ENCODE measurements around the gene STK17B.

STK17B gene

GRCh38 chr2:196183528-196184231 is 12.3 kb upstream of the STK17B start:
- DNase-seq, result peak; percentile 60

- no peak for DNase-seq
Measured at GRCh38 chr2:196183172-196183473, 11.7 kb upstream of the STK17B start.

GRCh38 chr2:196182439-196183171 is 11.2 kb upstream of the STK17B start:
- peak; percentile 73 for DNase-seq

GRCh38 chr2:196181484-196181883 is 10.1 kb upstream of the STK17B start:
- no peak for DNase-seq

- no peak for DNase-seq
Measured at GRCh38 chr2:196177124-196177523, 5.7 kb upstream of the STK17B start.

GRCh38 chr2:196176142-196176738 is 4.9 kb upstream of the STK17B start:
- no peak for DNase-seq

DNA sequence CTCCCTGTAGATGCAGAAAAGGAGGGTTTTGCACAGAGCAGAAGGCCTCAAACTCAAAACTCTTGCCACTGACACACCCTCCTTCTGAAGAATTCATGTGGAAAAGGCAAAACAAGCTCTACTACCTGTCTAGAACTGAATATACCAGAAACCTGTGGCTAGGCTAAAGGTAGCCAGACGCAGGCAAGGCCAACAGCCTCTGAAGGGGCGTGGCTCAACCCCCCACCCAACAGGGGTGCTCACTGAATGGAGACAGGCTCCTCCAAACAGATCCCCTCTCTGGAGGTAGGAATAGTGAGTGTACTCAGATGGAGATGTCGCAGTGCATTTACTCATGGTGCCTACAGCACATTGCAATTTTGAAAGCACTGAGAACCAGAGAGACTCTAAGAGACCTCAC is 3.0 kb upstream of the STK17B start:
- no peak for DNase-seq

DNA sequence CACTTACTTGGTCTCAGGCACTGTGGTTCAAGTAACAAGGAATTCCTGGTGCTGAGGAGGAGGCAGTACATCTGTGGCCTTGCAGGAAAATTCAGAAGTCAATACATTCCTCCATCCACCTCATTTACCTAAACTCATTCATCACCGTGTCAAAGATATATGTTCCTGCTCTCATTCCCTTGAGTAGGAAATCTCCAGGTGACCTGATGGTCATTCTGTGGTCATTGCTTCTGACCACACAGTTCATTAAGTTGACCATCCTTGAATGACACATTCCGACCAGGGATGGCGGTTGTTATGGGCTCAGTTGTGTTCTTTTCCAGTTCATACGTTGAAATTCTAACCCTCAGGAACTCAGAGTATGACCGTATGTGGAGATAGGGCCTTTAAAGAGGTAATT is 2.1 kb upstream of the STK17B start:
- DNase-seq, result no peak

DNA sequence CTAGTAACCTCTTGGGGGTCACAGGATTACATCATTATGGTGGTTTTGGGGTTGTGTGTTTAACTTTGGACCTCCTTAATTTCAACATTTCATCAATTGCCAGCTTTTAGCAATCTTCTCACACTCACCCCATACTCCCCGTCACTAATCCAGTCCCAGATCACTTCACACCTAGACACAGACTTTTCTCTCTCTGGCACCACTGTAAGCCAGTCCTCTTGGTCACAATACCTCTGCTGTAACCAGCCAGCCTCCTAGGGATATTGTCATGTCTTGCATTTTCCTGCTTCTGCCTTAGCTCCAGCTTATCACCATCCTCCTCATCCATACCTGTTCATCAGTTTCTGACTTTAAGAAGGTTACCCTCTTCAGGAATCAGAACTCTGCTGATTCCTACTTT is 1.6 kb upstream of the STK17B start:
- DNase-seq, result no peak

- DNase-seq, result no peak
Measured at GRCh38 chr2:196171946-196172345, 568 bp upstream of the STK17B start.

DNA sequence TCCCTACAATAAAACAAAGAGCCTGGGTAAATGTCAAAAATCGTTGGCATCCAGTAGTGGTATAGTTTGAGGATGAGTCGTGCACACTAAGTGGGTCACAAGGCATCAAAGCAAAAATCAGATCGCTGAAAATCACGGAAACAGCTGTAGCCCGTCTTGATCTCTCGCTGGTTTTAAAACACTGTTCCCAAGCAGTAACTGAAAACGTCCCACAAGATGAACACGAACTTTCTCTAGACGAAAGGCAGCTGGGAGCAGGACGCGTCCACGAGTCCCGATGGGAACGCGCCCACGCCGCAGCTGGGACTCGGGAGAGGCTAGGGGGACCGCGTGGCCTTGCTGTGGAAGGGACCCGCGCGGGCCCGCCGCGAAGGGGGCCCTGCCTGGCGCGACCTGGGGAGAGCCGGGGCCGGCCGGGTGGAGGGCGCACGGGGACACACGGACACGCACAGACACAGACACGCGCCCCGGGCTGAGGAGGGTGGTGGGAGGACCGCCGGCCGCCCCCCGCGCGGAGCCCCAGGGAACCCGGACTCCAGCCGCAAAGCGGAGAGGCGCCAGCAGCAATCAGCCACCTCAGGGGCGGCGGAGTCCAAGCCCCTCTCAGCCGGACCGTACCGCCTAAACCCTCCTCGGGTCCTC is 651 bp downstream of the STK17B start:
- DNase-seq, result no peak

DNA sequence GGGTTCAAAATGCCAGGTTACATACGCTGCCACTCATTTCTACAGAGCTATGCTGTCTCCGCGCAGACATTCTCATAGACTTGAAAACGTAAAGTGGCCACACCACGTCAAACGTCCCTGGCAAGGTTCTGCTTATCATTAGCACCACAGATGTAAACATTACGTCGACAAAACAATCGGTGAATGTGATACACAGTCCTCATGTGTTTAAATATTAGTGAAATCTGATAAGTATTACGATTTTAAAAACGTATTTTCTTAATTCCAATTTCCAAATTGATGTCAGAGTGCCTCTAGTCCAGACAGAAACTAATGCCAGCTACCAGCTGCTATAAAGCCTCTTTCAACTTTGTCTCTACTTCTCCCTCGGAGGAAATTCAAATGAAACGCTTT is 1.2 kb downstream of the STK17B start:
- DNase-seq, result no peak

- no peak for DNase-seq
Measured at GRCh38 chr2:196169516-196169915, 1.9 kb downstream of the STK17B start.

DNA sequence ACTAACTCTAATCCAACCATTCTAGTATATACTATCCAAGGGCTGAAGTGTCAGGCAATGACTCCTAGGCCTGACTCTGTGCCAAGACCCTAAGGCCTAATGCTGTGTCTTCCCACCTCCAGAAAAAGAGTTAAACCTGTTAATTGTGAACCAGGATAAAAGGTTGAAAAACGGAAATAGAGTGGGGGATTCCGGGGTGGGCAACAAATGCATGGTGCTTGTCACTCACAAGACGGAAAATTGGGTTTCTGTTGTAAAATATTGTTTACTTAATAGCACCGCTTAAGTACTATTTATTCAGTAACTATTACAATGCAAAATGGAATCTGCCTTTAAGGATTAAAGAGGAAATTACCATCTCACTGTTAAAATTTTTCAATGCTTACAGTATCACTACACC is 3.2 kb downstream of the STK17B start:
- no peak for DNase-seq

DNA sequence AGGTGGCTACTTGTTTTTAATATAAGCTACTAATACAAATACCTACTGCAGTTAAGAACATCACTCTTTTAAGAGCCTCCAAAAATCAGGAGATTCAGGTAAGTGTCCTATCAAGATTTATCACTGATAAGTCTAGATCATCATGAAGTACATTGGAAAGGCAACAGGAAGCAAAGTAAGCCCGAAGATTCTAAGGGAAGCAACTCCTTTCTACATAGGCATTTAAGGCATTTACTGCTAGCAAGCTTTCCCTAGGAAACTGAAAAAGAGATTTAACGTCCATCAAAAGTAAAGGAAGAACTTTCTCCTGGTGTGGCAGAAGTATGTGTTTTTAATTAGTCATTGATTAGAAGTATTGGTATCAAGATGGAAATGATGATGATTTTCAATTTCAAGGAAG is 3.7 kb downstream of the STK17B start:
- no peak for DNase-seq

- peak; percentile 48 for DNase-seq
Measured at GRCh38 chr2:196166876-196167275, 4.5 kb downstream of the STK17B start.

GRCh38 chr2:196165016-196165415 is 6.4 kb downstream of the STK17B start:
- no peak for DNase-seq

DNA sequence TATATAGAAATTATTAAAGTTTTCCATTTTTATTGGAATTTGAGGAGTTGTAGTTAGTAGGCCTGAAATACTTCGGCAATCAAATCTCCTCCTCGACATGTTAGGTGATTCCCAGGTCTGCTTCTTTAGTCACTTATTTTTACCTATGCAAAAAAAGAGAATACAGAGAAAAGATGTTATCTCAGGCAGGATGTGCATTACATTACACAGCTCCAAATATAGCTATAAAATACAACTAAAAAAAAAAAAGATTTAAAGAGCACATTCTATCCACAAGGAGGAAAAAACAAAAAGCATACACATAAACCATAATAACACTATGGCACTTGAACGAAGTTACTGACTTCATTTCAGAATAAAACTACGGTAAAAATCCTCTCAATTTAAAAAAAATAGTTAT is 8.1 kb downstream of the STK17B start:
- DNase-seq, result no peak

DNA sequence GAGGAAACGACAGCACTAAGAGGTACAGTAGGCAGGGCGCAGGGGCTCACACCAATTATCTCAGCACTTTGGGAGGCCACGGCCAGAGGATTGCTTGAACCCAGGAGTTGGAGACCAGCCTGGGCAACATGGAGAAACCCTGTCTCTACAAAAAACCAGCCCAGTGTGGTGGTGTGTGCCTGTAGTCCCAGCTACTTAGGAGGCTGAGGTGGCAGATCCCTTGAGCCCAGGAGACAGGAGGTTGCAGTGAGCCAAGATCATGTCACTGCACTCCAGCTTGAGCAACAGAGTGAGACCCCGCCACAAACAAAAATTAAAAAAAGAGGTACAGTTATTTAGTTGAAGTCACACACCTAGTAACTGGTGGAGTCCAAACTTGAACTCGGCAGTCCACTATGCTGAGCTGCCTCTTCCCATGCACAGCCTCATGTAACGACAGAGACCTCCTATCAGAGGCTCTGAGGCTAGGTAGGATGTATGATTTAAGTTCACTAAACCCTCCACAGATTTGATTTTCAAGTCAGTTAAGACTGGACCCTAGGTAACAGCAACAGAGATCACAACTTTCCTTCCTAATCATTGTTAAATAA is 8.7 kb downstream of the STK17B start:
- DNase-seq, result no peak

DNA sequence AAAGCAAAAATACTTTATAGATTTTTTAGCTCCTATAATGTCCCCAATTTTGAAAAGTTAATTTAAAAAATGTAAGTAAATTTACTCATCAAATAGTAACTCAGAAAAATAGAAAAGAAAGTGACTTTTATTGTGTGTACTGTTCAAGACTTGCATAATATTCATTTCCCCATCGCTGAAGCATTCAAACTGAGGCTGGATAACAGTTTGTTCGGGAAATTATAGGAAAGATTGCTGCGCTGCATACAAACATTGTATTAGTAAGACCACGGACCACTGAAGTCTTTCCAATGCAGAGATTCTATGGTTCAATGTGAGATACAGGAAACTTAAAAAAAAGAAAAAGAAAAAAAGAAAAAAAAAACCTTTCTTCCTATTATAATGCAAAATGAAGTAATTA is 10.4 kb downstream of the STK17B start:
- peak; percentile 51 for DNase-seq

DNA sequence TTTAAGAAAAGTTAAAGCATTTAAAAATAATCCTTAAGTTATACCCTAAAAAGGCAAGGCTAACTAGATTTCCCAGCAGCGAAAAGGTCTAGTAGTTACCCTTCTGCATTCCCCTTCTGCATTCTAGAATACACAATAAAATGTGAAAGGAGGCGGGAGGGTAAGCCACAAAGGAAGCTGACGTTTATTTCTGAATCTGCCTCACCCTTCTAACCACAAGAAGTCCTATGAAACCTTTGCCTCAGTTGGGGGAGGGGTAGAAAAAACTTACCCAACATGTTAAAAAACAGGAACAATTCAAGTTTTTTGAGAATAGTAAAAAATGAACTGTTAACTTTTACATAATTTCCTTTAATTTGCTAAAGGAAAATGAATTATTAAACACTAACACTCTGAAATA is 11.3 kb downstream of the STK17B start:
- peak; percentile 97 for DNase-seq

- DNase-seq, result no peak
Measured at GRCh38 chr2:196159221-196159892, 12.0 kb downstream of the STK17B start.

GRCh38 chr2:196155575-196155974 is 15.8 kb downstream of the STK17B start:
- no peak for DNase-seq
